LNCaP clone FGC (cell line): Measurements from ENCODE around the gene DYNLL1.

Experiments used
- DNase-seq: peaks from one replicate; pipeline ENCODE4 v3.0.0-alpha.2; 2011; ENCODE audit warnings: low read depth
- H3K4me3 ChIP-seq: 2 replicates; pipeline ENCODE4 v1.5.1; 2011; ENCODE audit warnings: mild to moderate bottlenecking, low read depth, low read length, control low read depth
- TF ChIP-seq, protein P1 (sequence below): IDR thresholded peaks from 2 replicates; pipeline ENCODE4 v1.5.1; 2012; ENCODE audit warnings: mild to moderate bottlenecking; ENCODE audit not compliant: control insufficient read depth, insufficient read depth; ENCODE audit errors: extremely low read depth

The DYNLL1 gene

DNA sequence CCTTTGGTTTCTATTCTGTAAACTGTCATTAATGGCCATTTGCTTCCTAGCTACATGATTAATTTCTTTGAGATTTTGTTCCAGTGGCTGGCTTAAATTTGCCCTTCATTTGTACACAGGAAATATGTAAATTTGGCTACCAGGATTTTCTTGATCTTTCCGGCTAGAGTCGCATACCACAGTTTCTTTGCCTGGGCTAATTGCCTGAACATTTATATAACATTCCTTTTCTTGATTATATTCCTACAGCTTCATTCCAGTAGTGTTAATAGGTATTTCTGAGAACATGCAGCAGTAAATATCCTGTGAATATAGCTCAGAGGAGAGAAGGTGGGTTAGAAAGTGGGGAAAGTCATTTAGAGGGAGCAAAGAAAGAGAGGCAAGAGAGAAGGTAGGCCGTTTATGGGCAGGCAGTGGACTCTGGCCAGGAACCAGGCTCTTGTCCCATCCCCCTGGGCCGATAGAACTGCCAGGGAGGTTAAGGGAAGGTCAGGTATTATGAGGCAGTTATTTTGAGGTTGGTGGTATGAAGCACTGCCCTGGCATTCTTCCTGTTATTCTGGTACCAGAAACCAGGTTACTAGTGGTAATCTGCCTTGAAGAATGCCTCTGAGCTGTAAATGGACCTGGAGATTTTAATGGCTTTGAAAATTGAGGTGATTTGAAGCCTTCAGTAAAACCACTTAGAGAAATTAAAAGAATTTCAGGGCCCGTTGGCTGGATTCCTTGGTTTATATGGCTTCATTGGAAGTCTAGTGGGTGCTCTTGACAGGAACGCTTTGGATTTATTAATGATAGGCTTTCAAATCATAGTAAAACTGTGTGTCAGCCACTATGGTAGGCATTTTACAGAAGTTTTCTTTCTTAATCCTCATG lies 42.6 kb downstream of the DYNLL1 start:
- DNase-seq: peak; percentile 73
- peak overlapping the region; percentile 75 for H3K4me3 ChIP-seq
- TF ChIP-seq, protein P1, sequence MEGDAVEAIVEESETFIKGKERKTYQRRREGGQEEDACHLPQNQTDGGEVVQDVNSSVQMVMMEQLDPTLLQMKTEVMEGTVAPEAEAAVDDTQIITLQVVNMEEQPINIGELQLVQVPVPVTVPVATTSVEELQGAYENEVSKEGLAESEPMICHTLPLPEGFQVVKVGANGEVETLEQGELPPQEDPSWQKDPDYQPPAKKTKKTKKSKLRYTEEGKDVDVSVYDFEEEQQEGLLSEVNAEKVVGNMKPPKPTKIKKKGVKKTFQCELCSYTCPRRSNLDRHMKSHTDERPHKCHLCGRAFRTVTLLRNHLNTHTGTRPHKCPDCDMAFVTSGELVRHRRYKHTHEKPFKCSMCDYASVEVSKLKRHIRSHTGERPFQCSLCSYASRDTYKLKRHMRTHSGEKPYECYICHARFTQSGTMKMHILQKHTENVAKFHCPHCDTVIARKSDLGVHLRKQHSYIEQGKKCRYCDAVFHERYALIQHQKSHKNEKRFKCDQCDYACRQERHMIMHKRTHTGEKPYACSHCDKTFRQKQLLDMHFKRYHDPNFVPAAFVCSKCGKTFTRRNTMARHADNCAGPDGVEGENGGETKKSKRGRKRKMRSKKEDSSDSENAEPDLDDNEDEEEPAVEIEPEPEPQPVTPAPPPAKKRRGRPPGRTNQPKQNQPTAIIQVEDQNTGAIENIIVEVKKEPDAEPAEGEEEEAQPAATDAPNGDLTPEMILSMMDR: no peak

DNA sequence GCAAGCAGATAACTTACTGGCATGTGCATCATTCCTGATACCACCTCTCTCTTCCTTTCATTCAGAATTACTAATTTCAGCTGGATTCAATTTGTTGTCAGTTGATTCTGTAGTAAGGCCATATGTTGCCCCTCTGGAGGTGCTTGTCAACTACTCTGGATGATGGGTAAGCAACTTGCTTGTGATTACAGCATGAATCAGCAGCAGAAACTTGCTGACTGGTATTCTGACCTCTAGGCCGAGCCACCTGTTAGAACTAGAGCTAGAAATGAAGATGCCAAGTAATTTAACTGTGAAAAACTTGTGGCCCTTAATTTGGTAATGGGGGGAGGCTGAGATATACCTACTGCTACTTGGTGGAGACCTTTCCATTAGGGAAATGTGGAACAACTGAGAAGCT lies 43.4 kb downstream of the DYNLL1 start:
- DNase-seq: no peak
- TF ChIP-seq, protein P1: no peak
- no peak overlapping the region; the same call in 1 of the 2 replicates for H3K4me3 ChIP-seq

DNA sequence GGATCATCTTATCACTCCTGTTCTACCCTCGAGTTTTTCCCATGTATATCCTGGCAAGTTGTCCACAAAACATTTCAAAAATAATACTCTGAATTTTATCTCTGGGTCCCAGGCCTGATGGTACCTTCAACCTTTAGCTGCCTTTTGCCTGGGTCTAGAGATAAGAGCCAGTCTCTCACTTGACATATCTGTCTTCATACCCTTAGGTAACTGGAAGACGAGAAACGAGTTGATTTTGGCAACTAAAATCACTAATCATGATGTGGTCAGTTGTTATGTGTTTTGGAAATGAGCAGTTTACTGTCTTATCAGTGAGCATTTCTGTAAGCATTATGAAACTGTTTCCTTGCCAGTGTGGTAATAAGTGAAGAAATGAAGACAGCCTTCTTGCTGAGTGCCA lies 44.5 kb downstream of the DYNLL1 start:
- H3K4me3 ChIP-seq: no peak overlapping the region
- DNase-seq: no peak
- TF ChIP-seq, protein P1: no peak

DNA sequence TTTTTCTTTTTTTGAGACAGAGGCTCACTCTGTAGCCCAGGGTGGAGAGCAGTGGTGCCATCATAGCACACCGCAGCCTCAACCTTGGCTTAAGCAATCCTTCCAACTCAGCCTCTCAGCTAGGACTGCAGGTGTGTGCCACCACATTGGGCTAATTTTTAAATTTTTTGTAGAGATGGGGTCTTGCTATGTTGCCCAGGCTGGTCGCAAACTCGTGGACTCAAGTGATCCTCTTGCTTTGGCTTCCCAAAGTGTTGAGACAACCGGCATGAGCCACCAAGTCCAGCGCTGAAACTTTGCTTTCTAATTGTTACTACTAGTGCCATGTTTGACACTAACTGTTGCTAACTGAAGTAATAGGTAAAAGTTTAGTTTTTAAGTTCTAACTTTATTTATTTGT lies 46.3 kb downstream of the DYNLL1 start:
- no peak overlapping the region for H3K4me3 ChIP-seq
- no peak for DNase-seq
- TF ChIP-seq, protein P1: no peak

DNA sequence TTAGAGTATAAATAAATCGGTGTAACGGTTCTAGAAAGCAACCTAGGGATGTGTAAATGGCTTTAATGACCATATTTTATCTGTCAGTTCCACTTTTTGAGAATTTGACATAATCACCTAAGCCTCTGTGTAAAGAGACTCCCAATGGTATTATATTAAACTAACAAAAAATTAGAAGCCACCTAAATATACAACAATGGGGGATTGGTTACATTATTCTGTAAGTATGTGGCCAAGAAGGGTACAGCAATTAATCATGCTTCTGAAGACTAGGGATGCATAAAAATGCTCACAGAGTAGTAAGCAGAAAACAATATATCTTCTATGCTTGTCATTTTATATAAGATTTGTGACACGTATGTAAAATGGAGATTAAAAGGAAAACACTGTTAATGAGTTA lies 48.8 kb downstream of the DYNLL1 start:
- no peak overlapping the region for H3K4me3 ChIP-seq
- TF ChIP-seq, protein P1: no peak
- no peak for DNase-seq

DNA sequence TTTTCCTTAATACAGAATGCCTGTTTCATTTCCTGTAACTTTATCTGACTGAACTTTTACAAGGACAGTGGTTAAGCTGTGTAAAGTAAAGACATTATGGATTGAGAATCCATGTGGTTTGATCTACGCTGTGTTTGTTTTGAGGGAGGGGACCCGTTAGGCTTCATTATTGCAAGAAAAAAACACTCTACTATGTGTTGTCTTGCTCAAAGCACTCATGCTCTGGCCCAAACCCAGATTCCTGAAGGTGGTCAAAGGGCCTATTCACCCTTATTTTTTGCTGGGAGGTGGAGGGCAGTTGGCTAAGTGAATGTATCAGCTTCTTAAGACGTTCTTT lies 50.1 kb downstream of the DYNLL1 start:
- peak; percentile 56 for DNase-seq
- peak overlapping the region; percentile 9; the same call in 1 of the 2 replicates for H3K4me3 ChIP-seq
- TF ChIP-seq, protein P1: no peak
